Middle frontal gyrus (tissue), 1 donor: ENCODE measurements around the gene MYRIP.

ENCODE experiments used
- DNase-seq: peaks from one replicate; pipeline ENCODE4 v3.0.0-alpha.2; 2015; ENCODE audit warnings: low spot score; ENCODE audit errors: extremely low spot score

Gene MYRIP

DNA sequence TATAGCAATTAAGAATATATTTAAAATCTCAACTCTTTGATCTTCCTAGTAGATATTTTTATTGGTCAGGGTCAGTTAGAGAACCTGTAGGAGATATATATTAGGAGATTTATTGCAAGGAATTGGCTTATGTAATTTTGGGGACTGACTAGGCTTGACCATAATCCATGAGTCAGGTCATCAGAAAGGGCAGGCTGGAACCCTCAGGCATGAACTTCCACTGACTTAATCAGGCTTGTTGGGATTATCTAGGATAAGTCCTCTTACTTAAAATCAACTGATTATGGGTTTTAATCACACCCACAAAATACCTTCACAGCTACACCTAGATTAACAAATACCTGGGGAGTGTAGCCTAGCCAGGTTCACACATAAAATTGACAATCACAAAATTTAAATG is 156.1 kb downstream of the MYRIP start:
- DNase-seq = no peak

GRCh38 chr3:39965997-39966396 is 156.6 kb downstream of the MYRIP start:
- no peak for DNase-seq

DNA sequence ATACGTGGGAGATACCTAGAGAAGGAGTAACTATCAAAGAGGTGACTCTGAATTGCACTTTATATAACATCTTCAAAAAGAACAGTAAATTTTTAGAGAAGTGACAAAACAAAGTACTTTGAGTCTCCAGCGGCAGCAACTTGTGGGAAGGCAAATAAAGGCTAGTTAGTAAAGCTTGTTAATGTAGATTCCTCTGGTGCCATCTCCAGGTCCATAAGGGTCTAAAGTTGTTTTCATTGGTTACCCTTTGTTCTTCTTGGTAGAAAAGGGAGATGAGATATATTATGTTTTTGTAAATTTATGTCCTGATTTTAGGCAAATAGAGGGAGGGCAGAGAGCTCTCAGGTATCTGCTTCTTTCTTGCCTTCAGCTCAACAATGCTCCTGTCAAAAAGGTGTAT is 161.6 kb downstream of the MYRIP start:
- no peak for DNase-seq

- no peak for DNase-seq
Observed at GRCh38 chr3:39971559-39972031, 162.2 kb downstream of the MYRIP start.

DNA sequence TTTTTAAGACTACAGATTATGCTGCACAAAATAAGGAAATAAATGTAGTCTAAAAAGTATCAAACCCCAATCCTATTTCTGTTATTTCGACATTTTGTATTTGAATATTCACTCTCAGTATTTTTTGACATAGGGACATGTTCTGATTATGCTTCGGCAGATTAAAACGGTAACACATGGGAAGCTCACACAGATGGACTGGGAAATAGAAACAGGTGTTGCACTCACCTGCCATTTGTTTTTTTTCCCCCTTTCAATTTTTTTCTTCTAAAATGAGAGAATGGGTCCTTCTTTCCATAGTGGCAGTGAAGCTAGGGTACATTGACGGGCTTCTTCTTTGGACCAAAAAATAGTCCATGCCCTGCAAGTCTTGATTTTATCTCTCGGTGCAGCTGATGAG is 163.1 kb downstream of the MYRIP start:
- no peak for DNase-seq

DNA sequence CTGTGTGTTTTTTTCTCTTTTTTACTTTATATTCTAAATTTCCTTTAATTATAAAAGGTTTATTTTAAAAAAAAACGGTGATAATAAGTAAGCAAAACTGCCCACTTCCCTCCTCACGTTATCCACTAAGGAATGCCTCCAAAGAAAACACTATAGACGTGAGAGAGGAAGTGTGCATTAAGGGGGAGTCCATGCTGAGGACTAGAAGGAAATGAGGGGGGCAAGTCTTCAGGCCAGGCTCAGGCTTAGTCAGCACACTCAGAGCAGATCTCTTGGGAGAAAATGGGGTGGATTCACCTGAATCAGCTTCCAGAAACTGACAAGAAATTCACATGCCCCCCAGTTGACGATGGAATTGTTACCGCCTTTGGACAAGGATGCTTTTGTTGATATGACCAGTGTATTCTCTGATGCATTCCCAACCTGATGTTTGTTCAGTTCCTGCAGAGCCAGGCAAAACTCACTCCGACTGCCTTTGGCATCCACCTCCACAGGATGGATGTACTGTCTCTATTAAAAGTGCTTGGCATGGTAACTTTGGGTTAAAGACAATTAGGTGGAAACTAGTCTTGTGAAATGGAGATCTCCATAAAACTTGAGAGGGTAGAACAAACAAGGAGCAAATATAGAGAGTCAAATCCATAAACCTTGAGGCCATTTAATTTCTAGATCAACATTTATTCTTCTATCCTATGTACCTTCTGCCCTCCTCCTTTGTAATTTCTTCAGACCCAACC is 167.8 kb downstream of the MYRIP start:
- DNase-seq = no peak

- DNase-seq = no peak
Observed at GRCh38 chr3:39978308-39978707, 168.9 kb downstream of the MYRIP start.

GRCh38 chr3:39980058-39980457 is 170.6 kb downstream of the MYRIP start:
- no peak for DNase-seq

DNA sequence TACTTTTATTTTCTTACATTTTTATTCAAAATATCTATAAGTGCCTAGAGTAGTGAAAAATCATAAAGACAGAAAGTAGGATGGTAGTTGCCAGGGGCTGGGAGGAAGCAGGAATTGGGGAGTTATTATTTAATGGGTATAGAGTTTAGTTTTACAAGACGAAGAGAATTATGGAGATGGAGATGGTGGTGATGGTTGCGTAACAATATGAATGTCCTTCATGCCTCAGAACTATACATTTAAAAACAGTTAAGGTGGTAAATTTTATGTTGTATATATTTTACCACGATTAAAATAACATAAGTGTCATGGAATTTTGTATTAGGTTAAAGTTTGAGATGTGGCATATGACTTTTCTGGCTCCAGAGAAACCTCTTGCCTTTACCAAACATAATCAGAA is 171.4 kb downstream of the MYRIP start:
- no peak for DNase-seq

DNA sequence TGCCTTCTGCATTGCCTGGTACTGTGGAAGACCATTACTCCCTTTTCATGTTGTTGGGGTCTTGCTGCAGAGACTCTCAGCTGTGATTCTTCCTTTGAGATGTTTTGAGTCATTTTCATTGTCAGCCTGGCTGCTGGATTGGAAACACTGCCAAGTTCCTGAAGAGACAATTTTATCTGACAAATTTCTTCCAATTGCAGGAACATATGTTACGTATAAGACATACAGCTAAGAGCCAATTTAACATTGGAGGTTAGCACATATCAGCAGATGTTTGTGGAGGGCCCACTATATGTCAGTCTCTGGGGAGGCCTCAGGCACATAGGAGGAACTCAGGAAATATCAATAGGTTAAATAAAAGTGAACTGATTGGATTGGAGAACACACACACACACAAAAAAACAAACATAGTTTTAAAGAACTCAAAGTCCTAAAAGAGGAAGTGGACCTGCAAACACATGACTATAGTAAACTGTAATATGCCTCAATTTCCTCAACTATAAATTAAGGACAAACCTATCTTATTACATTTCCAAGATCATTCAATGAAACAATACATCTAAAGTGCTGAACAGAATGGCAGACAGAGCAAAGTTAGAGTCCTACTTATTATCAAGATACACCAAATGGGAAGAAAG is 172.3 kb downstream of the MYRIP start:
- DNase-seq = no peak

DNA sequence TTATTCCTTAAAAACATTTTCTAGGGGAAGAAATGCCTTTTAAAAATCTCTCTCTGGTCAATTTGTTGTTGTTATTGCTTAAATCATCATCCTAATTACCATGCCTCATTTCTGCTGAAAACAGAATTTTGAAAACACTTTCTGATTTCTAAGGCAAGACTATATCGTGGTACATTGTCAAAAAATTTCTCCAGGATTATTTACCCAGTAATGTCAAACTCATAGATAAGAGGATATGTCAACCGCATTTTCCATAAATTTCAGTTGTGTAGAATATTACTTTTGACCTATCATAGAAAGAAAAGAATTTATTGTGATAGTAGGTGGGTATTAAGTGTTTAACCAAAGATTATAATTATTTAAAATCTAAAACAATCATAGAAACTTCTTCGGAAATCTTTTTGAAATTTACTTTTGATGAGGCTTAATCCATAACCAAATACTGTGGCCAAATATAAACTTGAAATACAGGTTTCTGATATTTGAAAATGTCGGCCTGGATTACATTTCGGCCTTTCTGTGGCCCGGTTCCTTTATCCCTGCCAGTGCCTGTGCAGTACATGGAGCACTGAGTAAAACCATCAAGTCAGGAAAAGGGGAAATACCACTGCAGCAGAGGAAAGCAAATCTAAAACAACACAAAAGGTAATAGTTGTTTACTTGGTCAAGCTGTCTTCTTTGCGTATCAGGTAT is 173.4 kb downstream of the MYRIP start:
- no peak for DNase-seq

DNA sequence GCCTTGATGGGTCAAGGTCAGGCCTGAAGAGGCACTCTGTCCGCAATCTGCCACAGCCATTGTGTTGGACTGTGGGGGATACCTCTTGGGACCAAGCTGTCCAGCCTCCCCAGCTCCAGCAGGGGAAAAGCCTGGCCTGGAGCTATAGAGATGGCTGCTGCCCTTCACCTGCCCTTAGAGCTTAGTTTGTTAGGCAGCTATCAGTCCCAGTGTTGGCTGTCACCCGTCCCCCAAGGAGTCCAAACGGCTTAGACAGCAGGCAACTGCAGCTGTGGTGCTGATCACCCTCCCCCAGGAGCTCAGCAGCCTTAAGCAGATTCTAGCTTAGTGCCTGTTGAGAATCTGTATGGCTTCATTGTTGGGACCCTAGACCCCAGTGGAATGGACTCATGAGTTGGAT is 180.3 kb downstream of the MYRIP start:
- DNase-seq = no peak

DNA sequence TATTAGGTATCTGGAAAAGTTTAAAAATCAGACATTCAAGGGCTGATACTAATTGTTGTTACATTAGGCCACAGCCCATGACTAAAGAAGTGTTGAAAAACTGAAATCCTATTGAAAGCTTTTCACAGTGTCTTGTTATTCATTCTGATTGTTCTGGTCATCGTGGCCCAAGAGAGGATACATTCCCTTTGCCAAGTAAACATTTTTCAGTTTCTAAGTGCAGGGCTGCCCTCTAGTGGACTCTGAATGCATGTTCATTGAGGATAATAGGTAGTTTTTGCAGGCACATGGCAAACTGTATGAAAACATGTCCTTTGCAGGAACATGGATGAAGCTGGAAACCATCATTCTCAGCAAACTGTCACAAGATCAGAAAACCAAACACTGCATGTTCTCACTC is 181.1 kb downstream of the MYRIP start:
- DNase-seq = no peak

DNA sequence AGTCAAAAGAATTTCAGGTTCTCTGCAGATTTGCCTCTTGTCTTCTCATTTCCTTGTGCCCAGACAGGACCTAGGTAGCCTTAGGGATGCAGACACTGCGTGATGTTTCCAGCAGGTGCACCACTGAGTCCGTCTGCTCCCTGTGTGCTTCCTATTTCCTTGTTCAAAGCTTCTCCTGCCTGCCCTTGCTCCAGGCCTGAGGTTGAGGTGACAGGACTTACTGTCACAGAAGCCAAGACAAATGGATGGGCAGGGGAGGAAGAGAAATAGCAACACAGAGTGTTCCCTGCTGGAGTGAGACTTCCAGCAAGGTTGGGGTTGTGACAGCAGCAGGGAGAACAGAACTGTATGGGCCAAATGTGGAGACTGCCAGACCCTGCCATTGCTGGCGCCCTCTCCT is 199.4 kb downstream of the MYRIP start:
- DNase-seq = no peak

DNA sequence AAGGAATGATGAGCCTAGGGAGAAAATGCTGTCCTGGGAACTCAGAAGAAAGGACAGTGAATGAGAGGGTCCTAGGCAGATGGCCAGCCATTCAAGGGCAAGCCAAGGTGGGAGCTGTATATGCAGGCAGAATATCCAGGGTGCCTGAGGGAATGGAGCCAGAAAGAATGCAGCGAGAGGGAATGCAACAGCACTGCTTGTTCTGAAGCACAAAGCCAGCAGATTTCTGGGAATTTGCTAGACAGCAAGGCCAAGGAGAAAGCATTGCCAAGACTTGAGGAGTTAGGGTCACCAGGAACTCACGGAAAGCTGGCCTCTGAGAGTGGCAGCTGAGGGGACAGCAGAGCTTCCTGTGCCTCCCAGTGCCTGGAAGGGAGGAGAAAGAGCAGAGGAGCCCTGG is 200.6 kb downstream of the MYRIP start:
- no peak for DNase-seq

DNA sequence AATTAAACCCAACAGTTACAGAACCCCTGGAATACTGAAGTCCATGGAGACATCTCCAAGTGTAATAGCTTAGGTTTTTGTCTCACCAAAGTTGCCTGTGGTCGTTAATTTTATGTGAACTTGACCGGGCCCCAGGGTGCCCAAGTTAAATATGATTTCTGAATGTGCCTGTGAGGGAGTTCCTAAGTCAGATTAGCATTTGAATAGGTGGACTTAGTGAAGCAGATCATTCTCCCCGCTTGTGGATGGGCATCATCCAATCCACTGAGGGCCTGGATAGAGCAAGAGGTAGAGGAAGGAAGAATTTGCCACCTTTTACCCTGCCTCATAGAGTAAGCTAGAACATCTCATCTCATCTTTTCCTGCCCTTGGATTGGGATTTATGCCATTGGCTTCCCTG is 203.0 kb downstream of the MYRIP start:
- DNase-seq = no peak

DNA sequence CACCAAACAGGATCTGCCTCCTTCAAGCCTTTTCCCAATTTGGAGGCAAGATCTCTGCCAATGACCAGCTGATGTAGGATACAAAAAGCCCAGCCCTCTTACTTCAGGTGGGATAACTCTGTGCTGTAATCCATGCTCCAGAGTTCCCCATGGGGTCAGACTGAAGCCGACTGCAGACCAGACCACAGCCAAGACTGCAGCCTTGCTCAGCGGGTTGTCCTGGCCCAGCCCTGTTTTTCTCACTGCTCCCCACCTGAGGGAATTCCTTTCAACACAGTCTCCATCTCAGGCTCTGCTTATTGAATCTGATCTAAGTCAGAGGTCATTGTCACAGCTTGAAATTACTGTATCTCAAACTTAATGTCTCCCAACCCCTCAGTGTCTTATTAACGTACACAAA is 207.0 kb downstream of the MYRIP start:
- no peak for DNase-seq

- DNase-seq = no peak
Observed at GRCh38 chr3:40018369-40018768, 209.0 kb downstream of the MYRIP start.

DNA sequence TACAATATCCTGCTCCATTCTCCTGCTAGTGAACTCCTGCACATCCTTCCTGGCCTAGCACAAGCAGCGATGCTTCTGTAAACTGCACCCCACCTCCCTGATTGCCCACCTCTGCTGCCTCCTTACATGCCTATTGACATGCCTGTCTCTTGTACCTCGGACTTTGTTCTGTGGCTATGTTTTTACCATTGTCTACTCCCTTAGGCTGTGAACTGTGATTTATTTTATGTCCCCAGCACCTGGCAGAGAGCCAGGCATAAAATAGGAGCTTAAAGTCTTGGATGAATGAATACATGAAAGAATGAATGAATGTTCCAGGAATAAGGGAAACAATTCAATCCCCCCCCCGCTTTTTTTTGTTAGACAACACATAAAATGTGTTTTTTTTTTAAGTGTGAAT is 210.0 kb downstream of the MYRIP start:
- no peak for DNase-seq

- DNase-seq = no peak
Observed at GRCh38 chr3:40020689-40021088, 211.3 kb downstream of the MYRIP start.

GRCh38 chr3:40021338-40021737 is 211.9 kb downstream of the MYRIP start:
- DNase-seq = no peak

DNA sequence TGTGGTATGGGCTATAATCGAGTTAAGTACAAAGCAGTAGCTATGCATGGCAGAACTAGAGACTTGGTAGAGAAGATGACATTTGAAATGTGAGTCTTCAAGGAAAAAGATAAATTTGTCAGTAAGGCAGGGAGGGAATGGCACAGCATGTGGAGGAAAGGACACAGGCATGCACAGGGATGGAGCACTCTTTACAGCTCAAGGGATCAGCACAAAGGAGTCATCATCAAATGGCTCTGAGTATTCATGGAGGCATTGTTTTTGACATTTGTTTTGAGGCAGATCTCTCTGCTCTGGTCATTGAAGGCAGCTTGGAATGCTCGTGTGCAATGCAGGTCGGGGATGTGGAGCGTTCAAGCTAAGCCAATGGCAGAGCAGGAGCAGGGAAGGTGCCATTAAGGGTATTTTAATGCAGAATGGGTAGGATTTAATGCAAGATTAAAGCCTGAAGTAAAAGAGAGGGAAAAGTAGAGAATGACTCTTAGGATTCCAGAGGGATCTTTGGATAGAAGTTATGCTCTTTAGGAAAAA is 213.0 kb downstream of the MYRIP start:
- no peak for DNase-seq
